ENCODE measurements around the gene C1QTNF12. TPM values are rescaled to one million over a fixed set of nuclear protein-coding genes. Genes with fewer than 3 reads are reported as not detected.

Gene C1QTNF12
- total and polyA plus RNA-seq, 7 donors: 1.9 to 28.7 (median 17.6) TPM; not detected in 2

DNA sequence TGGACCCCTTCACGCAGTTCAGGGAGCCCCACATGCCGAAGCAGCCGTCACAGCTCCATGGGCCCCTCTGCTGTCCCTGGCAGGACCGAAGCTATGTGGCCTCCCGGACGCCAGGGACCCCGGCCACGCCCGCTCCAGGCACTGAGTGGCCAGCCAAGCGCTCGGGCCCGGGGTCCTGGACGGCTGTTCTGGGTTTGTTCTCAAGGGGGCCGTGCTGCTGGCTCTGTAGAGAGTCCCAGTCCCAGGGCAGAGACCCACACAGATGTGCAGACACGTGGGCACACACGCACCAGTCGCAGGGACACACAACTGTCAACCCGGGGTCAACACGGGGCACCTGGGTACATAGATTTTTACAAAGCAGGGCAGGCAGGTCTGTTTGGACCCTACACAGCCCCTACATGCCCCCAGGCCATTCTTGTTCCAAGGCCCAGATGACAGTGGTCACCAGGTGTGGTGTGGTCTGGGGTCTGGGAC, 7.8 kb downstream of the C1QTNF12 start:
- Histone ChIP-seq H3K27me3 (peaks cover 8 to 31% (median 24%) of the 10 kb centered on the region in 3 donors), H3K9me3 (no peaks in the 10 kb centered on the region), H3K36me3 (no peaks in the 10 kb centered on the region), H3K4me3 (no peak overlapping the region), H3K27ac (no peak overlapping the region), H3K4me1 (peaks cover 0 to 15% (median 0%) of the 10 kb centered on the region in 4 donors)
- TF ChIP-seq POLR2AphosphoS5 (IDR thresholded peaks at IDR 0.05) (no peak), POLR2A (IDR thresholded peaks at IDR 0.05) (no peak), EP300 (IDR thresholded peaks at IDR 0.05) (no peak)
- TF ChIP-seq, protein P1, sequence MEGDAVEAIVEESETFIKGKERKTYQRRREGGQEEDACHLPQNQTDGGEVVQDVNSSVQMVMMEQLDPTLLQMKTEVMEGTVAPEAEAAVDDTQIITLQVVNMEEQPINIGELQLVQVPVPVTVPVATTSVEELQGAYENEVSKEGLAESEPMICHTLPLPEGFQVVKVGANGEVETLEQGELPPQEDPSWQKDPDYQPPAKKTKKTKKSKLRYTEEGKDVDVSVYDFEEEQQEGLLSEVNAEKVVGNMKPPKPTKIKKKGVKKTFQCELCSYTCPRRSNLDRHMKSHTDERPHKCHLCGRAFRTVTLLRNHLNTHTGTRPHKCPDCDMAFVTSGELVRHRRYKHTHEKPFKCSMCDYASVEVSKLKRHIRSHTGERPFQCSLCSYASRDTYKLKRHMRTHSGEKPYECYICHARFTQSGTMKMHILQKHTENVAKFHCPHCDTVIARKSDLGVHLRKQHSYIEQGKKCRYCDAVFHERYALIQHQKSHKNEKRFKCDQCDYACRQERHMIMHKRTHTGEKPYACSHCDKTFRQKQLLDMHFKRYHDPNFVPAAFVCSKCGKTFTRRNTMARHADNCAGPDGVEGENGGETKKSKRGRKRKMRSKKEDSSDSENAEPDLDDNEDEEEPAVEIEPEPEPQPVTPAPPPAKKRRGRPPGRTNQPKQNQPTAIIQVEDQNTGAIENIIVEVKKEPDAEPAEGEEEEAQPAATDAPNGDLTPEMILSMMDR (IDR thresholded peaks at IDR 0.05): no peak
- 18 to 67% methylated on average over 19 of the region's 19 CpGs for WGBS, 2 donors
- intact Hi-C loops (cut with DNase I): no loop called here
- DNase-seq: no peak

DNA sequence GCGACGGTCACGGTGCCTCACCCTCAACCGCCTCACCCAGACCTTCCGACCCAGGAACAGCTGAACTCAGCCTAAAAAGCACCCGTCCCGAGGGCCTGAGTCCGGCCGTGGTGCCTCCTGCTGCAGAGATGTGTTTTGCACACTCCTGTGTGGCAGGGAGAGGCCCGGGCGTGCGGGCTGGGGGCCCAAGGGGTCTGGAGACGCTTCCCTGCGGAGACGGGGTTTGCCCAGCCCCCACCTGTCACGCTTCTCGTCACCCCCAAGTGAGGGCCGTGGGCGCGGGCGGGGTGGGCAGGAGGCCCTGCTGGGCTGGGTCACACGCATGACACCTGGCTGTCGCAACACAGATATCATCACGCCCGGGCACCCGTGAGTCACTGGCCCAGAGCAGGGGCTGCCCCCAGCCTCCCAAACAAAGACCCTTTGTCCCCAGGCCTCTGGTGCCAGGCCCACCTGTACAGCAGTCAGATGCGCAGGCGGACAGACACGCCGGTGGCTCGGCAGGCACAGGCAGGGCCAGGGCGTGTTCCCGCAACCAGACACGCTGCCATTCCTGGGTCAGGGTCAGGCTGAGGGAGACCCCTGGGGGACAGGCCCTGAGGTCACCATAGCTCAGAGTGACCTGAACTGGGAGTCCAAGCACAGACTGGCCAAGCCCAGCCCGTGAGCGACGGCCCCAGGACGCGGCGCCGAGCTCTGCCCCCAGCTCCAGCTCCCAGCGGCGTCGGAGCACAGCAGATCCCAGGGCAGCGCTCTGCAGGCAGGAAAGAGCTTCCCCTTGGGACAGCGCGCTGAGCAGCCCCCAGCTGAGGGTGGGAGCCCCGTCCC, 8.4 kb downstream of the C1QTNF12 start:
- intact Hi-C loops (cut with DNase I): no loop called here
- WGBS, 2 donors: 11 to 44% methylated on average over 48 of the region's 48 CpGs
- Histone ChIP-seq H3K27me3 (peaks cover 8 to 31% (median 24%) of the 10 kb centered on the region in 3 donors), H3K36me3 (no peaks in the 10 kb centered on the region), H3K9me3 (no peaks in the 10 kb centered on the region), H3K27ac (no peak overlapping the region), H3K4me1 (peaks cover 0 to 21% (median 4%) of the 10 kb centered on the region in 4 donors), H3K4me3 (no peak overlapping the region)
- no peak for DNase-seq
- TF ChIP-seq POLR2AphosphoS5 (IDR thresholded peaks at IDR 0.05): no peak
- TF ChIP-seq, protein P1 (IDR thresholded peaks at IDR 0.05): no peak
- no peak for TF ChIP-seq EP300 (IDR thresholded peaks at IDR 0.05)
- no peak for TF ChIP-seq POLR2A (IDR thresholded peaks at IDR 0.05)

DNA sequence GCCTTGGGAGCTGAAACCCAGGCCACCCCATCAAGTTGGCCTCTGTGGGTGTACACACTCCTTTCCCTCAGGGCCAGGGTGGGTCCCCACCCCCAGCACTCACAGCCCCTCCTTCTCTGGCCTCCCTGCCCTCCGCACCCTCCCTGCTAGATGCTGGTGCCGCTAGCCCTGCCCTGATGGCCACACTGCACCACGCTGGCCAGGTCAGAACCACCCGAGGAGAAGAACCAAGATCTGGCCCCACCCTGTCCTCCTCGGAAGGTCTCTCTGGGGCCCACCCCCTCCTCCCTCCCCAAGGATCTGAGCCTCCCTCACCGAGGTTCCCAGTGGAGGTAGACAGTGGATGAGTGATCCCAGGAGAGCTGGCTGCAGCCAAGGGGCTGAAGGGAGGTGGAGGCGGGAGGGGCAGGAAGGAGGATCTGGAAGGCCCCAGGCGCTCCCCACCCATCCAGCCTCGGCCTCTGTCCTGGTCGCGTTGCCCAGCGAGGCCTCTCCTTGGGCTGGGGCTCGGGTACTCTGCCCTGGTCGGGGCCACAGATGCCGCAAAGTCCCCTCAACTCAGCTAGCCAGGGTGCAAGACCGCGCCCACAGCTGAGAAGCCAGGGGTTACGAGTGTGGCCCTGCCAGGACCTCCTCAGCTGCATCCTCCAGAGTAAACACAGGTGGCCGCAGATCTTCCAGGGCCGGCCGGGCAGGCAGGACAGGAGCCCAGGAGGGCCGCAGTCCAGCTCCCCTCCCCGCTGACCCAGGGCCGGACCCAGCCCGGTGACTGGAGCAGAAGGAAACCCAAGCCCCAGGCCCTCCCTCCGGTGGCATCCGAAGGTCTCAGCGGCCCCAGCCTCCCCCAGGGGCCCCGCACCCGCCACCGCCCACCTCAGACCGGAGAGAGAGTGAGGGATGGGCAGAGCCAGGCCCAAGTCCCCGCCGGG, 9.3 kb downstream of the C1QTNF12 start:
- Histone ChIP-seq H3K4me1 (peaks cover 0 to 28% (median 11%) of the 10 kb centered on the region in 4 donors), H3K36me3 (no peaks in the 10 kb centered on the region), H3K4me3 (no peak overlapping the region), H3K9me3 (no peaks in the 10 kb centered on the region), H3K27me3 (peaks cover 8 to 31% (median 24%) of the 10 kb centered on the region in 3 donors), H3K27ac (no peak overlapping the region)
- no peak for DNase-seq
- TF ChIP-seq POLR2A (IDR thresholded peaks at IDR 0.05): no peak
- TF ChIP-seq POLR2AphosphoS5 (IDR thresholded peaks at IDR 0.05): no peak
- TF ChIP-seq, protein P1 (IDR thresholded peaks at IDR 0.05): no peak
- TF ChIP-seq EP300 (IDR thresholded peaks at IDR 0.05): no peak
- intact Hi-C loops (cut with DNase I): no loop called here
- WGBS, 2 donors: 14 to 37% methylated on average over 34 of the region's 34 CpGs

DNA sequence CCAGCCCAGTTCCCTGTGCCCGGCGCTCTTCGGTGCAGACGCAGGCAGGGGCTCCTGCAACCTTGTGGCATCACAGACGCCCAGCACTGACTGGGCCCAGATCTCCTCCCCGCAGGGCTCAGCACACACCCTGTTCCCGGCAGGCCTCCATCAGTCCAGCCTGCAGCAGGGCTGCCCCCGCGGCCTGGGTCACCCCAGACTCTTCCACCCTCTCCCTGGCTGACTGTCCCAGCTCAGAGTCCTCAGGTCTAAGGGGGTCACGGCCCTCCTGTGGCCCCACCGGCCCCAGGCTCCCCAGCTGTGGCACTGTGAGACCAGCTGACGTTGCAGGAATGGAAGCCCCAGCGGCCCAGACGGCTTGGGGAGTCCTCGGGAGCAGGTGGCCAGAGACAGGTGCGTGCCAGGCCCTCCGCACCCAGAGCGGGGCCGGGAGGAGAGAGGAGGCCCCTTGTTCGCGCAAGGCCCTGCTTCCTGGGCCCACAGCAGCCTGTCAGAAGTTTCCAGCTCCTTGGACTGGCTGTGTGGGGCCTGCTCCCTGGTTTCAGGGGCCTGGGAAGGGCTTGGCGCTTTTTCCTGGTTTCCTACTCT, 10.3 kb downstream of the C1QTNF12 start:
- Histone ChIP-seq H3K27me3 (peaks cover 8 to 31% (median 24%) of the 10 kb centered on the region in 3 donors), H3K9me3 (no peaks in the 10 kb centered on the region), H3K4me3 (no peak overlapping the region), H3K36me3 (no peaks in the 10 kb centered on the region), H3K27ac (no peak overlapping the region), H3K4me1 (peaks cover 0 to 28% (median 12%) of the 10 kb centered on the region in 4 donors)
- DNase-seq: no peak
- intact Hi-C loops (cut with DNase I): no loop called here
- TF ChIP-seq EP300 (IDR thresholded peaks at IDR 0.05) (no peak), POLR2A (IDR thresholded peaks at IDR 0.05) (no peak), POLR2AphosphoS5 (IDR thresholded peaks at IDR 0.05) (no peak)
- TF ChIP-seq, protein P1 (IDR thresholded peaks at IDR 0.05): no peak
- WGBS, 2 donors: 59 to 76% methylated on average over 22 of the region's 22 CpGs

Measured in sigmoid colon (tissue), 7 donors.